SK-N-SH (cell line): ENCODE results near the gene EXOG. TPM values are rescaled to one million over a fixed set of nuclear protein-coding genes. Genes with fewer than 3 reads are reported as not detected.

ENCODE experiments used
- CTCF ChIA-PET: fragments of 300-600, 350-600 bp; formaldehyde crosslinking; extraction: SDS; loops from one replicate; lab custom pipeline; 2021; lab: Yijun Ruan, JAX
- POLR2A ChIA-PET: fragments of 350-600 bp; sonication (Branson Sonifier 250); formaldehyde crosslinking; extraction: SDS; loops from one replicate; lab custom pipeline; 2020; ENCODE audit warnings: antibody characterized with exemption, inconsistent platforms; lab: Yijun Ruan, JAX
- DNase-seq: peaks from one replicate; pipeline ENCODE4 v3.0.0; 2012
- H2AFZ ChIP-seq: fragments of 200-600 bp; sonication (generic); 2 replicates; pipeline ENCODE4 v1.8.1; 2016; ENCODE audit warnings: antibody characterized with exemption, mild to moderate bottlenecking, low read depth
- H3F3A ChIP-seq: fragments of 200-600 bp; sonication (generic); replicated peaks from 2 replicates; pipeline ENCODE3; 2016; ENCODE audit warnings: antibody characterized with exemption, mild to moderate bottlenecking; ENCODE audit not compliant: insufficient read depth
- H3K27ac ChIP-seq, 2 experiments: fragments of 200-500 bp in 1 of 2; fragments of 200-600 bp in 1 of 2; sonication (Bioruptor generic) in 1 of 2; sonication (generic), shearing (Covaris generic) in 1 of 2; 2 replicates each; pipeline versions ENCODE4 v1.5.1 to v1.6.1; 2014 to 2016; ENCODE audit warnings: low read depth in 2 of 2, inconsistent platforms in 1 of 2, low read length in 1 of 2, mild to moderate bottlenecking in 1 of 2, mixed read lengths in 1 of 2
- H3K27me3 ChIP-seq: fragments of 200-600 bp; sonication (generic), shearing (Covaris generic); 2 replicates; pipeline ENCODE4 v1.6.1; 2016; ENCODE audit warnings: mixed run types; ENCODE audit not compliant: insufficient read depth
- H3K36me3 ChIP-seq, 2 experiments: fragments of 200-500 bp in 1 of 2; fragments of 200-600 bp in 1 of 2; sonication (Bioruptor generic) in 1 of 2; sonication (generic) in 1 of 2; replicated peaks in 1 of 2; 2 replicates each; pipeline versions ENCODE3 to v1.5.1; 2014 to 2016; ENCODE audit warnings: low read length in 1 of 2, mild to moderate bottlenecking in 1 of 2; ENCODE audit not compliant: insufficient read depth in 2 of 2, control insufficient read depth in 1 of 2
- H3K4me1 ChIP-seq, 2 experiments: fragments of 200-500 bp in 1 of 2; fragments of 200-600 bp in 1 of 2; sonication (Bioruptor generic) in 1 of 2; sonication (generic), shearing (Covaris generic) in 1 of 2; 2 replicates each; pipeline versions ENCODE4 v1.5.1 to v1.6.1; 2014 to 2016; ENCODE audit warnings: low read depth in 1 of 2, low read length in 1 of 2, mixed run types in 1 of 2; ENCODE audit not compliant: insufficient read depth in 2 of 2, control insufficient read depth in 1 of 2
- H3K4me2 ChIP-seq: fragments of 200-600 bp; sonication (generic), shearing (Covaris generic); 2 replicates; pipeline ENCODE4 v1.6.1; 2017; ENCODE audit warnings: mixed run types
- H3K4me3 ChIP-seq, 2 experiments: fragments of 200-500 bp in 1 of 2; fragments of 200-600 bp in 1 of 2; sonication (Bioruptor generic) in 1 of 2; sonication (generic), shearing (Covaris generic) in 1 of 2; 2 replicates each; pipeline versions ENCODE4 v1.5.1 to v1.8.1; 2014 to 2016; ENCODE audit warnings: low read depth in 2 of 2, inconsistent platforms in 1 of 2, low read length in 1 of 2, mild to moderate bottlenecking in 1 of 2, mixed read lengths in 1 of 2, moderate library complexity in 1 of 2
- H3K79me2 ChIP-seq: fragments of 200-600 bp; sonication (generic); 2 replicates; pipeline ENCODE4 v1.8.1; 2017; ENCODE audit warnings: mild to moderate bottlenecking; ENCODE audit not compliant: insufficient read depth
- H3K9ac ChIP-seq: fragments of 200-600 bp; sonication (generic); 2 replicates; pipeline ENCODE4 v1.6.1; 2017; ENCODE audit warnings: mixed run types
- H3K9me2 ChIP-seq: fragments of 200-600 bp; sonication (generic); 2 replicates; pipeline ENCODE4 v1.6.1; 2017; ENCODE audit warnings: mixed run types
- H3K9me3 ChIP-seq: fragments of 200-600 bp; sonication (generic); 2 replicates; pipeline ENCODE4 v1.6.1; 2017; ENCODE audit warnings: mixed run types, mild to moderate bottlenecking, moderate library complexity
- H4K20me1 ChIP-seq: fragments of 200-600 bp; sonication (generic); 2 replicates; pipeline ENCODE4 v1.6.1; 2017; ENCODE audit warnings: mild to moderate bottlenecking, mixed run types; ENCODE audit not compliant: insufficient read depth
- ELF1 ChIP-seq: IDR thresholded peaks from 2 replicates; pipeline ENCODE4 v1.4.0; 2012
- GATA2 ChIP-seq: sonication (generic); formaldehyde crosslinking; IDR thresholded peaks from 2 replicates; pipeline ENCODE4 v1.5.0; 2020; ENCODE audit warnings: mild to moderate bottlenecking, missing genetic modification reagents
- MEF2A ChIP-seq: IDR thresholded peaks from 2 replicates; pipeline ENCODE4 v1.4.0; 2012; ENCODE audit warnings: low read depth, borderline replicate concordance
- MXI1 ChIP-seq: IDR thresholded peaks from 2 replicates; pipeline ENCODE4 v1.6.1; 2012; ENCODE audit warnings: mild to moderate bottlenecking, low read depth, low read length, improper control_type of control experiment
- NRF1 ChIP-seq: IDR thresholded peaks from 2 replicates; pipeline ENCODE4 v1.6.1; 2012; ENCODE audit warnings: low read depth, mild to moderate bottlenecking, low read length
- POLR2AphosphoS5 ChIP-seq: IDR thresholded peaks from 2 replicates; pipeline ENCODE4 v1.6.1; 2012; ENCODE audit warnings: low read depth, low read length
- RAD21 ChIP-seq: IDR thresholded peaks from 2 replicates; pipeline ENCODE4 v1.6.1; 2012; ENCODE audit warnings: mild to moderate bottlenecking, low read length
- RCOR1 ChIP-seq: fragments of 150-350 bp; IDR thresholded peaks from 2 replicates; pipeline ENCODE4 v1.6.1; 2017; ENCODE audit warnings: antibody characterized with exemption, low read length
- RXRA ChIP-seq: IDR thresholded peaks from 2 replicates; pipeline ENCODE4 v1.4.0; 2012; ENCODE audit warnings: low read depth, mild to moderate bottlenecking, borderline replicate concordance
- SMC3 ChIP-seq: IDR thresholded peaks from 2 replicates; pipeline ENCODE4 v1.6.1; 2012; ENCODE audit warnings: low read depth, low read length, improper control_type of control experiment
- WGBS: methylation state at CpG from one replicate; pipeline ENCODE4 v1.1.6; 2017; ENCODE audit warnings: low lambda C conversion rate; 5-methylcytosine and 5-hydroxymethylcytosine counted together
- polyA plus RNA-seq, 3 experiments: library from polyadenylated mRNA; depleted of rRNA; stranded (reverse); fragments of >200 nt; gene quantifications; 2 replicates each; pipeline ENCODE4 v1.2.3, GENCODE V29; 2012
- TF ChIP-seq, protein P1 (sequence below): IDR thresholded peaks from 2 replicates; pipeline ENCODE4 v1.6.1; 2012; ENCODE audit warnings: mild to moderate bottlenecking, low read depth, low read length, moderate library complexity
- TF ChIP-seq, protein P2 (sequence below): fragments of 200-600 bp; sonication (generic); IDR thresholded peaks from 2 replicates; pipeline ENCODE4 v1.6.1; 2017; ENCODE audit warnings: antibody characterized with exemption, mild to moderate bottlenecking, moderate library complexity
- TF ChIP-seq, protein P3 (sequence below): fragments of 150-350 bp; IDR thresholded peaks from 2 replicates; pipeline ENCODE4 v1.6.1; 2017; ENCODE audit warnings: antibody characterized with exemption, low read length, low read depth, borderline replicate concordance
- TF ChIP-seq, protein P4 (sequence below): fragments of 150-350 bp; IDR thresholded peaks from 2 replicates; pipeline ENCODE4 v1.6.1; 2016; ENCODE audit warnings: mild to moderate bottlenecking, low read depth, low read length
- TF ChIP-seq, protein P5 (sequence below): IDR thresholded peaks from 2 replicates; pipeline ENCODE4; 2012

EXOG gene
- polyA plus RNA-seq, 1 of the 3 experiments (the other 2 are of a cell fraction), result 6.2 TPM

DNA sequence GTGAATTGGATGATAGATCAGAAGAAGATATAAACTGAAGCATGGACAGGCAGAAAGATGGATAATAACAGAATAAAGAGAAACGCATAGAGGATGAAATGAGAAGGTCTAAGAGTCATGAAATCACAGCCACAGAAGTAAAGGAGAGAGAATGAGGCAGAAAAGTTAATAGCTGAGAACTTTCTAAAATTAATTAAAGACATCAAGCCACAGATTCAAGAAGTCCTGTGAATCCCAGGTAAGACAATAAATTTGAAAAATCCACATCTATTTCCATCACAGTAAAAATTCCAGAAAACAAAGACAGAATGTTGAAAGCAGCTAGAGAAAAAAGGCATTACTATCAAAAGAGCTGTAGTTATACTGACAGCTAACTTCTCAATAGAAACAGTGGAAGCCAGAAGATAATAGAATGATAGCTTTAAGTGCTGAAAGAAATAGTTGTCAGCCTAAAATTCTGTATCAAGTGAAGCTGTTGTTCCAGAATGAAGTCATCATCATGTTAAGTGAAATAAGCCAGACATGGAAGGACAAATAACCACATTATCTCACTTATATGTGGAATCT is 30.5 kb upstream of the EXOG start (continued):
- TF ChIP-seq, protein P1, sequence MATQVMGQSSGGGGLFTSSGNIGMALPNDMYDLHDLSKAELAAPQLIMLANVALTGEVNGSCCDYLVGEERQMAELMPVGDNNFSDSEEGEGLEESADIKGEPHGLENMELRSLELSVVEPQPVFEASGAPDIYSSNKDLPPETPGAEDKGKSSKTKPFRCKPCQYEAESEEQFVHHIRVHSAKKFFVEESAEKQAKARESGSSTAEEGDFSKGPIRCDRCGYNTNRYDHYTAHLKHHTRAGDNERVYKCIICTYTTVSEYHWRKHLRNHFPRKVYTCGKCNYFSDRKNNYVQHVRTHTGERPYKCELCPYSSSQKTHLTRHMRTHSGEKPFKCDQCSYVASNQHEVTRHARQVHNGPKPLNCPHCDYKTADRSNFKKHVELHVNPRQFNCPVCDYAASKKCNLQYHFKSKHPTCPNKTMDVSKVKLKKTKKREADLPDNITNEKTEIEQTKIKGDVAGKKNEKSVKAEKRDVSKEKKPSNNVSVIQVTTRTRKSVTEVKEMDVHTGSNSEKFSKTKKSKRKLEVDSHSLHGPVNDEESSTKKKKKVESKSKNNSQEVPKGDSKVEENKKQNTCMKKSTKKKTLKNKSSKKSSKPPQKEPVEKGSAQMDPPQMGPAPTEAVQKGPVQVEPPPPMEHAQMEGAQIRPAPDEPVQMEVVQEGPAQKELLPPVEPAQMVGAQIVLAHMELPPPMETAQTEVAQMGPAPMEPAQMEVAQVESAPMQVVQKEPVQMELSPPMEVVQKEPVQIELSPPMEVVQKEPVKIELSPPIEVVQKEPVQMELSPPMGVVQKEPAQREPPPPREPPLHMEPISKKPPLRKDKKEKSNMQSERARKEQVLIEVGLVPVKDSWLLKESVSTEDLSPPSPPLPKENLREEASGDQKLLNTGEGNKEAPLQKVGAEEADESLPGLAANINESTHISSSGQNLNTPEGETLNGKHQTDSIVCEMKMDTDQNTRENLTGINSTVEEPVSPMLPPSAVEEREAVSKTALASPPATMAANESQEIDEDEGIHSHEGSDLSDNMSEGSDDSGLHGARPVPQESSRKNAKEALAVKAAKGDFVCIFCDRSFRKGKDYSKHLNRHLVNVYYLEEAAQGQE, result no peak
- TF ChIP-seq, protein P2, sequence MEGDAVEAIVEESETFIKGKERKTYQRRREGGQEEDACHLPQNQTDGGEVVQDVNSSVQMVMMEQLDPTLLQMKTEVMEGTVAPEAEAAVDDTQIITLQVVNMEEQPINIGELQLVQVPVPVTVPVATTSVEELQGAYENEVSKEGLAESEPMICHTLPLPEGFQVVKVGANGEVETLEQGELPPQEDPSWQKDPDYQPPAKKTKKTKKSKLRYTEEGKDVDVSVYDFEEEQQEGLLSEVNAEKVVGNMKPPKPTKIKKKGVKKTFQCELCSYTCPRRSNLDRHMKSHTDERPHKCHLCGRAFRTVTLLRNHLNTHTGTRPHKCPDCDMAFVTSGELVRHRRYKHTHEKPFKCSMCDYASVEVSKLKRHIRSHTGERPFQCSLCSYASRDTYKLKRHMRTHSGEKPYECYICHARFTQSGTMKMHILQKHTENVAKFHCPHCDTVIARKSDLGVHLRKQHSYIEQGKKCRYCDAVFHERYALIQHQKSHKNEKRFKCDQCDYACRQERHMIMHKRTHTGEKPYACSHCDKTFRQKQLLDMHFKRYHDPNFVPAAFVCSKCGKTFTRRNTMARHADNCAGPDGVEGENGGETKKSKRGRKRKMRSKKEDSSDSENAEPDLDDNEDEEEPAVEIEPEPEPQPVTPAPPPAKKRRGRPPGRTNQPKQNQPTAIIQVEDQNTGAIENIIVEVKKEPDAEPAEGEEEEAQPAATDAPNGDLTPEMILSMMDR, result no peak
- TF ChIP-seq RXRA (no peak), RAD21 (no peak), POLR2AphosphoS5 (no peak), MEF2A (no peak), ELF1 (no peak), RCOR1 (no peak)
- TF ChIP-seq, protein P3, sequence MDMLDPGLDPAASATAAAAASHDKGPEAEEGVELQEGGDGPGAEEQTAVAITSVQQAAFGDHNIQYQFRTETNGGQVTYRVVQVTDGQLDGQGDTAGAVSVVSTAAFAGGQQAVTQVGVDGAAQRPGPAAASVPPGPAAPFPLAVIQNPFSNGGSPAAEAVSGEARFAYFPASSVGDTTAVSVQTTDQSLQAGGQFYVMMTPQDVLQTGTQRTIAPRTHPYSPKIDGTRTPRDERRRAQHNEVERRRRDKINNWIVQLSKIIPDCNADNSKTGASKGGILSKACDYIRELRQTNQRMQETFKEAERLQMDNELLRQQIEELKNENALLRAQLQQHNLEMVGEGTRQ, result no peak
- TF ChIP-seq, protein P4, sequence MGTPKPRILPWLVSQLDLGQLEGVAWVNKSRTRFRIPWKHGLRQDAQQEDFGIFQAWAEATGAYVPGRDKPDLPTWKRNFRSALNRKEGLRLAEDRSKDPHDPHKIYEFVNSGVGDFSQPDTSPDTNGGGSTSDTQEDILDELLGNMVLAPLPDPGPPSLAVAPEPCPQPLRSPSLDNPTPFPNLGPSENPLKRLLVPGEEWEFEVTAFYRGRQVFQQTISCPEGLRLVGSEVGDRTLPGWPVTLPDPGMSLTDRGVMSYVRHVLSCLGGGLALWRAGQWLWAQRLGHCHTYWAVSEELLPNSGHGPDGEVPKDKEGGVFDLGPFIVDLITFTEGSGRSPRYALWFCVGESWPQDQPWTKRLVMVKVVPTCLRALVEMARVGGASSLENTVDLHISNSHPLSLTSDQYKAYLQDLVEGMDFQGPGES, result no peak

DNA sequence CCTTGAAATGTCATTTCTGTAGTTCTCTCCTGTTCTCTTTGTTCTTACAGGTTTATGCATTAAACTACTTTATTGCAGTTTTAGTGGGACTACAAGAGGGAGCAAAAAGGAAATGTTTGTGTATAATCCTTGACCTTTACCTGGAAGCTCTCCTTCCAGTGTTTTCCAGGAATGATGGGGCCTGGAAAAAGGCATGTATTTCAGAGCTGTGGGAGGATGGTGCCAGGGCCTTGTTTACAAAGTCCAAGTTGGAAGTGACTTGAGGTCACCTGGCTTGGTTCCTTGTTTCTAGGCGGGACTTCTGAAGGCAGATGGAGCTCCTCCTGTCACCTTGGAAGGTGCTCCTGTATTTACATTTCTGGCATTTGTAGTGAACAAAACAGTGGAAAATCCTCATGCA is 27.4 kb upstream of the EXOG start:
- Histone ChIP-seq H3K9ac (no peak overlapping the region), H2AFZ (no peak overlapping the region), H3K4me3 (no peak overlapping the region), H3K36me3 (peaks cover 0 to 2% of the 10 kb centered on the region in 2 experiments), H3K79me2 (peaks cover 29% of the 10 kb centered on the region; the same call in 1 of the 2 replicates), H4K20me1 (no peaks in the 10 kb centered on the region), H3K27me3 (no peaks in the 10 kb centered on the region), H3K27ac (no peak overlapping the region), H3K9me2 (no peaks in the 10 kb centered on the region), H3F3A (no peaks in the 10 kb centered on the region), H3K9me3 (peaks cover 20% of the 10 kb centered on the region), H3K4me2 (no peak overlapping the region), H3K4me1 (peaks cover 0 to 7% of the 10 kb centered on the region in 2 experiments; a peak in 1 of 4 replicates)
- no peak for DNase-seq
- WGBS, result 100% methylated on average over 1 of the region's 1 CpG
- TF ChIP-seq GATA2 (CRISPR knock-in tag) (no peak), SMC3 (no peak), MEF2A (no peak), RCOR1 (no peak), POLR2AphosphoS5 (no peak), MXI1 (no peak), NRF1 (no peak), RAD21 (no peak)
- TF ChIP-seq, protein P5, sequence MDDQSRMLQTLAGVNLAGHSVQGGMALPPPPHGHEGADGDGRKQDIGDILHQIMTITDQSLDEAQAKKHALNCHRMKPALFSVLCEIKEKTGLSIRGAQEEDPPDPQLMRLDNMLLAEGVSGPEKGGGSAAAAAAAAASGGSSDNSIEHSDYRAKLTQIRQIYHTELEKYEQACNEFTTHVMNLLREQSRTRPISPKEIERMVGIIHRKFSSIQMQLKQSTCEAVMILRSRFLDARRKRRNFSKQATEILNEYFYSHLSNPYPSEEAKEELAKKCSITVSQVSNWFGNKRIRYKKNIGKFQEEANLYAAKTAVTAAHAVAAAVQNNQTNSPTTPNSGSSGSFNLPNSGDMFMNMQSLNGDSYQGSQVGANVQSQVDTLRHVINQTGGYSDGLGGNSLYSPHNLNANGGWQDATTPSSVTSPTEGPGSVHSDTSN, result no peak
- TF ChIP-seq, protein P3, result no peak
- CTCF ChIA-PET, result interaction anchor here (0.7 to 3.5 kb wide), 3 partner anchors 11 to 122 kb away, joined by 3 to 21 read pairs (median 5); partner anchors contain the start of gene XYLB
- POLR2A ChIA-PET, result no interaction called here
